Measurements from ENCODE around the gene PTDSS2.

- TF ChIP-seq CTCF (IDR thresholded peaks at IDR 0.05 in 8 of 11, conservative IDR thresholded peaks at IDR 0.05 in 3 of 11) (peak; percentile 80 to 100 (median 100)), POLR2A (IDR thresholded peaks at IDR 0.05) (peak in 1 of 3 donors; percentile 58)
Observed at GRCh38 chr11:518463-519202, 68.6 kb downstream of the PTDSS2 start.
